Osteocyte (in vitro differentiated cells): ENCODE measurements around the gene TMEM9B. TPM values are rescaled to one million over a fixed set of nuclear protein-coding genes. Genes with fewer than 3 reads are reported as not detected.
"Not testable (repeated sequence)": the region's sequence is repeated elsewhere in the genome, so short reads cannot be mapped to it uniquely, and the experiment has no call there.

Experiments used
- DNase-seq: peaks from one replicate; pipeline ENCODE4 v3.0.0; 2021; ENCODE audit warnings: mixed read lengths; ENCODE audit not compliant: unreplicated experiment; ENCODE audit errors: extremely low spot score
- H3K27ac Mint-ChIP-seq: one replicate; pipeline ENCODE4 v1.8.0; 2021; ENCODE audit warnings: mild to moderate bottlenecking, mixed read lengths; ENCODE audit not compliant: unreplicated experiment
- H3K27me3 Mint-ChIP-seq: one replicate; pipeline ENCODE4 v1.8.0; 2021; ENCODE audit warnings: mixed read lengths; ENCODE audit not compliant: unreplicated experiment
- H3K36me3 Mint-ChIP-seq: one replicate; pipeline ENCODE4 v1.8.0; 2021; ENCODE audit warnings: mixed read lengths; ENCODE audit not compliant: unreplicated experiment
- H3K4me1 Mint-ChIP-seq: one replicate; pipeline ENCODE4 v1.8.0; 2021; ENCODE audit warnings: mixed read lengths; ENCODE audit not compliant: unreplicated experiment
- H3K4me3 Mint-ChIP-seq: one replicate; pipeline ENCODE4 v1.8.0; 2021; ENCODE audit warnings: mild to moderate bottlenecking, moderate library complexity, mixed read lengths; ENCODE audit not compliant: unreplicated experiment
- H3K9me3 Mint-ChIP-seq: one replicate; pipeline ENCODE4 v1.8.0; 2021; ENCODE audit warnings: mixed read lengths; ENCODE audit not compliant: unreplicated experiment
- CTCF ChIP-seq: fragments of 200-600 bp; sonication (generic); IDR thresholded peaks from 2 replicates; pipeline ENCODE4 v1.5.0; 2021; ENCODE audit warnings: antibody characterized with exemption, mild to moderate bottlenecking, moderate library complexity
- total RNA-seq: library from RNA; stranded (reverse); gene quantifications from 2 replicates; pipeline ENCODE4 v1.2.1, GENCODE V29; 2021

Gene TMEM9B
- total RNA-seq, 1 donor from 2014 or later = 35.9 TPM

DNA sequence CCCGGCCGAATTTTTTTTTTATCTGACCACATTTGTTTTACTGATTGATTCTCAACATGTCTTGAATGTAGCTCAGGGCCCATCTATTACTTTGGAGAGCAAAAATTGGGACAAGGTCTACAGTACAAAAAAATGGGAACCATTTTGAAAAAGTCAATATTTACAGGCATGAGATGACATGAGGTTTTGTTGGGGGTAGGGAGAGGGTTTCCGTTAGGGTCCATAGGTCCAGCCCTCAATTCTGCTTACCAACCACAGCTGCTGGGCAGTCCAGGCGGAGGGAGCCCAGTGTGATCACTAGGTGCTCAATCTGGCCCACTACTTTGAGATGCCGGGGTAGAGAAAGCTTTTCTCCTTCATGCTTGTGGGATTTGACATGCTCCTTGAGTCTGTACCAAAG is 21.2 kb upstream of the TMEM9B start:
- Mint-ChIP-seq H3K36me3 (no peaks in the 10 kb centered on the region), H3K4me1 (peaks cover 2% of the 10 kb centered on the region), H3K27ac (no peak overlapping the region), H3K9me3 (no peaks in the 10 kb centered on the region), H3K4me3 (no peak overlapping the region), H3K27me3 (no peaks in the 10 kb centered on the region)
- DNase-seq = no peak
- TF ChIP-seq CTCF = no peak

DNA sequence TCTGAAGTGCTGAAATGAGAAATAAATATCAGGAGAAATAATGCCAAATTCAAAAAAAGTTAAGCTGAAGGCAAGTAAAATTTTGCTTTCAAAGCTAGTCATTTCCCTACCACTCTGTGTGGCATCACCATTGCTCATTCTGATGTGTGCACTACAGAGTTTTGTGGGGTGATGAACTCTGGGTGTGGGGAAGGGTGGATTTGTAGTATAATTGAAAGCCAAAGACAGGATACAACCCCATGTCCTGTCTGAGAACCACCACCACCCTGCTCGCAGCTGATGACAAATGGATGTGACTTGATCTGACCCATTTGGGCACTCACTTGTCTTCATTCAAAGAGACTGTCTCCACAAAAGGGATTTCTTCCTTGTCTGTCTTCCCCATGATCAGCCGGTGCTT is 19.3 kb upstream of the TMEM9B start:
- no peaks in the 10 kb centered on the region for H3K9me3 Mint-ChIP-seq
- DNase-seq = no peak
- H3K27ac Mint-ChIP-seq = no peak overlapping the region
- no peaks in the 10 kb centered on the region for H3K4me1 Mint-ChIP-seq
- no peaks in the 10 kb centered on the region for H3K27me3 Mint-ChIP-seq
- peaks cover 2% of the 10 kb centered on the region for H3K36me3 Mint-ChIP-seq
- no peak overlapping the region for H3K4me3 Mint-ChIP-seq
- TF ChIP-seq CTCF = no peak

DNA sequence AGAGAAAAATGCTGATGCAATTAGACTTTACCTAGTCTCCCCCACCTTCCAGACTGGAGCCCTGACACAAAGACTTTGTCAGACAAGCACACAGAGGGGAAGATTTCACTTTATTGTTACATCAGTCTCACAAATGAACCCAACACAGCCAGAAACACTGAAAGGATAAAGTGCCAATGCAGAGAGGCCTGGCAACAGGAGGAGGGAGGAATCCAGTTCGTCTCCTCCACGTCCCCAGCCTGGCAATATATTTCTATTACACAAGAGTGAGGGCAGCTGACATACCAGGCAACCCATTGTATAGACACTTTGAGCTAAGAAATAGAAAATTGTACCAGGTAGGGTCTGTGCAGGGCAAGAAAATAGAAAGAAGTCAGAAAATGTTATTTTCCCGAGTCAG is 16.2 kb upstream of the TMEM9B start:
- H3K9me3 Mint-ChIP-seq = no peaks in the 10 kb centered on the region
- no peaks in the 10 kb centered on the region for H3K27me3 Mint-ChIP-seq
- H3K27ac Mint-ChIP-seq = no peak overlapping the region
- peaks cover 2% of the 10 kb centered on the region for H3K36me3 Mint-ChIP-seq
- no peak overlapping the region for H3K4me3 Mint-ChIP-seq
- DNase-seq = no peak
- no peaks in the 10 kb centered on the region for H3K4me1 Mint-ChIP-seq
- TF ChIP-seq CTCF = no peak

GRCh38 chr11:8979365-8979764 is 15.1 kb upstream of the TMEM9B start:
- not testable (repeated sequence) for H3K36me3 Mint-ChIP-seq, H3K4me1 Mint-ChIP-seq, H3K27me3 Mint-ChIP-seq, H3K4me3 Mint-ChIP-seq, DNase-seq, H3K27ac Mint-ChIP-seq, H3K9me3 Mint-ChIP-seq

- Mint-ChIP-seq H3K4me1 (peaks cover 3% of the 10 kb centered on the region), H3K4me3 (no peak overlapping the region), H3K27me3 (no peaks in the 10 kb centered on the region), H3K27ac (no peak overlapping the region), H3K9me3 (no peaks in the 10 kb centered on the region), H3K36me3 (no peaks in the 10 kb centered on the region)
- no peak for DNase-seq
- TF ChIP-seq CTCF = no peak
These were observed 8.9 kb upstream of the TMEM9B start for GRCh38 chr11:8973121-8973520.

- no peaks in the 10 kb centered on the region for H3K36me3 Mint-ChIP-seq
- H3K27ac Mint-ChIP-seq = no peak overlapping the region
- no peaks in the 10 kb centered on the region for H3K9me3 Mint-ChIP-seq
- H3K4me3 Mint-ChIP-seq = no peak overlapping the region
- no peak for DNase-seq
- no peaks in the 10 kb centered on the region for H3K27me3 Mint-ChIP-seq
- TF ChIP-seq CTCF = no peak
- H3K4me1 Mint-ChIP-seq = peaks cover 3% of the 10 kb centered on the region
These were observed 7.7 kb upstream of the TMEM9B start for GRCh38 chr11:8971924-8972316.
